Stimulated activated CD4-positive, alpha-beta T cell treated with anti-CD3 and anti-CD28 coated beads, Interleukin-2, amount 100 ng/mL, for 24 hours (primary cell): ENCODE results near the gene LSS.
"Not testable (repeated sequence)": the region's sequence is repeated elsewhere in the genome, so short reads cannot be mapped to it uniquely, and the experiment has no call there.

ENCODE experiments used
- DNase-seq, 2 donors: peaks; one replicate each; pipeline ENCODE4 v3.0.0-alpha.2; 2020

LSS gene

DNA sequence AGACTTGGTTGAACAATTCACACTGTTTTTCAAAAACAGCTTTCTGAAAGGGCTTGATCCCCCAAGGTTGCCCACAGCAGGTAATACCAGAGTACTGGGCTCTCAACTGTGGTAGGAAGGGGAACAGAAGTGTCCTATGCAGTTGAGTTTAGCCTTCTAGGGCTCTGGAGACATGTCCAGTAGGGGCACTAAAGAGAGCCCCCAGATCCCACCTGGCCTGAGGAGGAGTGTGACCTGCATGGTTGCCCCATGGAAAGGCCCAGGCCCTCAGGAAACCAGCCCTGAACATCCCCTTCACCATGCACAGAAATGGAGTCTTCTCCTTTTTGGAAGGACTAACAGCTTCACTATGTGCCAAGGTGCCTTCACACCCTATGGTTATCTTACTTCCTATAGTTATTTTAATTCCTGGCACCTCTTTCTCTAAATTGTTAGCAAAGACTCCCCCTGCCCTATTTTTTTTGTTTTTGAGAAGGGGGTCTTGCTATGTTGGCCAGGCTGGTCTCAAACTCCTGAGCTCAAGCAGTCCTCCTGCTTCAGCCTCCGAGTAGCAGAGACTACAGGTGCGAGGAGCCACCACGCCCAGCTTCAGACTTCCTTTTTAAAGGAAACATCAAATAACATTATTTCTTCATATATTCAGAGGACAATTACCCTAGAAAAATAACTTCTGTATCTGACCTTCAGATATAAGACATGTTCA, 16.8 kb upstream of the LSS start:
- no peak for DNase-seq

DNA sequence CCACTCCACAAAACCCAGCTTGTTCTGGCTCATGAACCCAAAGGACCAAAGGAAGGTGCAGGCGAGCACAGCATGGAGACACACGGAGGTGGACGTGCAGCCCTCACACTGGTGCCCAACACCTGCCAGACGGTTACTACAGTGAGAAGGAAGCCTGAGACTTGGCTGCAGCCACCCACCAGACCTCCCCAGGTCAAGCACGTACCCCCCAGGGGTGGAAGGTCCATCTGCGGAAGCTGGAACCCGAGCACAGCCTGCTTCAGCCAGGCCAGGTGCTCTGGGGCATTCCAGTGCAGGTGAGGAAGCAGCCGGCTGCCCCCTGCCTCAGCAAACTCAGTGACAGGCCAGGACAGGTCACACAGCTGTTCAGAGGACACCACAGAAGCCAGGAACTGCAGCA, 16.0 kb upstream of the LSS start:
- DNase-seq = no peak

DNA sequence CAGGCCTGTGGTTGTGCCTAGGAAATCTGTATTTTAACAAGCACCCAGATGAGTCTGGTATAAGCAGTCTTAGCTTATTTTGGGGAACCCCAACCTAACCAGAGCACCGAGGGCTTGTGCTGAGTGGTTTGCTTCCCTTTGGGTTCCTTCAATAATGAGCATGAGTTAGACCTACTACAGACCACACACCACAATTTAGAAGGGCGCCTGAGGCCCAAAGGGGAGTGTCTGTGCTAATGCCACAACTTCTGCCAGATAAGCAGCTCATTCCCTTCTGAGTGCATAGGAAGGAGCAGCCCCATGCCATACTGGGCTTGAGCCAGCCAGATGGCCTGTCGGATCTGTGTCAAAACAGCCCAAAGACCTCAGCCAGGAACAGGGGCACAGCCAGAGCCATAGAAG, 15.4 kb upstream of the LSS start:
- DNase-seq = no peak

DNA sequence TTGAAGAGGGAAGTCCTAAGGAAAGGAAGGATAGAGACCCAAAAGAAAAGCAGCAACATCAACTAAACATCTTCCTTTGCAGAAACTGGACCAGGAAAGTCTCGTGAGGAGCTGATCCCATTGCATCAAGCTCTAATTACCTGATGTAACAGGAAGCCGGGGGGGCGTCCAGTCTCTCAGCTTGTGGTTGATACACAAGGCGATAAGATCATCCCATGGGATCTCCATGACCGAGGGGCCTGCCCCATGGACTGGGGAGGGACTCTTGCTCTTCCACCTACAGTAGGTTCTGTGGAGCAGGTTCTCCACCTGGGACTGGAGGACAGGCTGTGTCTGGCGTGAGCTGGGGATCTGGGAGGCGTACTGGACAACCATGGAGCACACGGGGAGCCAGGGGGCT, 14.8 kb upstream of the LSS start:
- DNase-seq = no peak

DNA sequence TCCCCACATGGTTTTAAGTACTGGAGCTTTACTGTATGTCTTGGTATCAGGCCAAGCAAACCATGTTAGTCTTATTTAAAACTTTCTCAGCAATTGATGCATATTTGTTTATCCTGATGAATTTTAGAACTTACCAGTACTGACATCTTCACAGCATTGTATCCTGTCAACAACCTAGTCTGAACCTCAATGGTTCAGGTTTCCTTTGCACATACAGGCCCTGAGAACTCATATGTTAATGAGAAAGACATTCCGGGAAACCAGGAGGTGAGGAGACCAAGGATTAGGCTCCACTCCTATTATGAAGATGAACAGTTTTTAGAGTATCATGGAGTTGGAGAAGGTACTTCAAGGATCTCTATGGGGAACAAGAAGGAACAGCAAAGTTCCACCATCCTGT, 13.0 kb upstream of the LSS start:
- DNase-seq = not testable (repeated sequence)

DNA sequence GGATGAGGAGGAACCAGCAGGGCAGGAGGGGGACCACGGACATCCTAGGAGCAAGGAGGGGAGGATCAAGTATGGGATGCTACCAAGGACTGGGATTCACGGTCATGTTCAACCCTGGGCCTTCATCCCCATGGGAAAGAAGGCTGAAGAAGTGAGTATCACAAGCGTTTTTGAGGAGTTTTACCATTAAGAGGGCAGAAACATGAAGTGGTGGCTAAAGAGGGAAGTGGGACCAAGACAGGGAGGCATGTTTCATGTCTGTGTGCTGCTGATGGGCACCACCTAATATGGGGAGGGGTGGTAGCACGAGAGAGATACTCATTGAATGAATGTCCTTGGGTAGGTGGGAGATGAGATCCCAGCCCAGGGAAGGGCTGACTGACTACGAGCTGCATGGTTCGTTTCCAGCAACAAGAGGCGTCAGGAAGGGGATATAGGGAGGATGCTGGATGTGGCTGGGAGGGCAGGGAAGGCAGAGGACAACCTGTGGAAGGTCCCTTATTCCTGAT, 11.3 kb upstream of the LSS start:
- DNase-seq = no peak

DNA sequence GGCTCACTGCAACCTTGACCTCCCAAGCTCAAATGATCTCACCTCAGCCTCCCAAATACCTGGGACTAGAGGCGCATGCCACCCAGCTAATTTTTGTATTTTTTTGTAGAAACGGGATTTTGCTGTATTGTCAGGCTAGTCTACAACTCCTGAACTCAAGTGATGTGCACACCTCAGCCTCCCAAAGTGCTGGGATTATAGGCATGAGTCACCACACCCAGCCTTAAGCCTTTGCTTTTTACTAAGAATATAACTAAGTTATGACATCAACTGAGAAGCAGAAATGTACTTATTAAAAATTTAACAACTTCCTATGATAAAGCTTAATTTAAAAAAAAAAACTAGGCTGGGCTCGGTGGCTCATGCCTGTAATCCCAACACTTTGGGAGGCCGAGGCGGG, 8.9 kb upstream of the LSS start:
- no peak for DNase-seq

DNA sequence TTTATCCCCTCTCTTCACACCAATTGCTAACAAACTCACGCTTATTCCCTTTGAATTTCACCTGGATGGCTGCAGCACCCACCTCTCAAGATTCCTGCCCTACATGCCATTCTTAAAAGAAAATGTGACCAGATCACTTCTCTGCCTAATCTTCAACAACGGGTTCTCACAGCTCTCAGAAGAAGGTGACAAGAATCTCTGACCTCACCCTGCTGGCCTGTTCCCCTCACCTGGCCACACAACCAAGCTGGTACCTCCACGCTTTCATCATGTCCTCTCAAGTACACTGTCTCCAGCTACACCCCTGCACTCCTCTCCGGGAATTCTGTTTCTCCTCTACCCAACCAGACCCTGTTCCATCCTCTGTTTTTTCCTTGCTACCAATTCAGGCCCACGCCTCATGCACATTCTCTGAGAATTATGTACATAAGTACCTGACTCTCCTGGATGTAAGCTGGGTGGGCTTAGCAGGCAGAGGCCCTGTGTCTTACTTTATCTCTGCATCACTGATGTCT, 5.9 kb upstream of the LSS start:
- no peak for DNase-seq

DNA sequence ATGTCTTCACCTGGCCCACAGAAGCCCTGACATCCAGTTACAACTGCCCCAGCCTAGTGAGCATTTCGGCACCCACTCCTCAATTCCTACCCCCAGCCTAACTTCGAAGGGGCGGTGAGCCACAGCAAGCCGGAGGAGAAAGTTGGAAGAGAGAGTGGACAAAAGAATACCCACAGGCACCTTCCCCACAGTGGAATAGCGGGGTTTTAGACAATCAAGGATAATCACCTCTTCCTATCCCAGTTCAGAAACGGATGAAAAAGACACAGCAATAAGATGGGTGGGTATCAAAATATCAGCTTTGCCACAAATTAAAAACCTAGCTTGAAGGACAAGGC, 1.3 kb upstream of the LSS start:
- DNase-seq = no peak

DNA sequence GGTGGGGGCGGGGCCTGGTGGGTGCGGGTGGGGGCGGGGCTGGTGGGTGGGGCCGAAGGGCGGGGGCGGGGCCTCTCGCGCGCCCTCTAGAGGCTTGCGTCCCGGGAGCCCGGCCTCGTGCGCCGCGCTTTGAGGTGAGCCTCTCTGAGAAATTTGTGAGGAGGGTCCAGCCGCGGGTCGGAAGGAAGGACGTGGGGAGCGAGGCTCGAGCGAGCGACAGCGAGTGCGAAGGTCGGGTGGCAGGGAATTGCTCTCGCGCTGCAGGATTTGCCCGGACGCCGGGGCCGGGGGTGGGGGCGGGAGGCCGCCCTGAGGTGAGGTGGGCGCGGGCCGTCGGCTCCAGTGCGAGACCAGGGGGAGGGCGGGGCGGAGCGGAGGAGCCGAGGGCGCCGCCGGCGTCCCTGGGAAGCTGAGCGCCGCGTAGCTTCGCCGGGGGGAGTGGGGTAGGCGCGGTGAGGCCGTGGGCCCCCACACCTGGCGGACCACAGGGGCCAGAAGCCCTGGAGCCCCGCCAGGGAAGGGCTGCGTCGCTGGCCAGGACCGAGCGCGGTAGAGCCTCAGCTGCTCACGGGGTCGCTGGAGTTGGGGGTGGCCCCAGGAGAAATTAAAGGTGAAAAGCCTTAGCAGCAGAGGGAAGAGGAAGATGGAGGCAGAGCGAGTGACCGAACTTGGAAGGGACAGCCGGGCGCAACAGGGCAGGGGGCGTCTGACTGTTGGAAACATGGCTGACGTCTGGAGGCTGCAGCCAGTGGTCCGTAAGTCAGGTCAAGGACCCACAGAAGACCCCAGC, 754 bp upstream of the LSS start:
- no peak for DNase-seq

DNA sequence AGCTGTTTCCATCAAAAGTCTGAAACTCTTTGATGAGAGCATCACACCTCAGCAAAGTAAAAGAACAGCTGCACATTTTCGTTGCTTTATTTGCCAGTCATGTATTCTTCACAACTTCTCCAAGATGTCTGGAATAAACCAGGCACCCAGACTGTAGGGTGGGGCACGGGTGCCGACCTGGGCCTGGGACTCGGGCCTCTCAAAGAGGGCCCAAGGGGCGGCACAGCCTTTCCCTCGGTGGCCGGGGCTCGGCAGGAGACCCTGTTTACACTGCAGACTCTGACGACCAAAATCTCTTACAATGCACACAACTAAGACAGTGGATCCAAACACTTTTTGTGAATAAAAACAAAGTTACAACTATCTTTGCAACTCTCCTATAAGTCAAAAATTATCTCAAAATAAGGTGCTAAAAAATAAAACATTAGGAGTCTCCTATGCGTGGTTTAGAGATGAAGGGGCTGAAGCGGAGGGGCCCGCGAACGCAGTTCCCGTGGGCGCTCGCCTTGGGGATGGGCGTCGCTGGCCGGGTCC, 696 bp downstream of the LSS start:
- DNase-seq = no peak

DNA sequence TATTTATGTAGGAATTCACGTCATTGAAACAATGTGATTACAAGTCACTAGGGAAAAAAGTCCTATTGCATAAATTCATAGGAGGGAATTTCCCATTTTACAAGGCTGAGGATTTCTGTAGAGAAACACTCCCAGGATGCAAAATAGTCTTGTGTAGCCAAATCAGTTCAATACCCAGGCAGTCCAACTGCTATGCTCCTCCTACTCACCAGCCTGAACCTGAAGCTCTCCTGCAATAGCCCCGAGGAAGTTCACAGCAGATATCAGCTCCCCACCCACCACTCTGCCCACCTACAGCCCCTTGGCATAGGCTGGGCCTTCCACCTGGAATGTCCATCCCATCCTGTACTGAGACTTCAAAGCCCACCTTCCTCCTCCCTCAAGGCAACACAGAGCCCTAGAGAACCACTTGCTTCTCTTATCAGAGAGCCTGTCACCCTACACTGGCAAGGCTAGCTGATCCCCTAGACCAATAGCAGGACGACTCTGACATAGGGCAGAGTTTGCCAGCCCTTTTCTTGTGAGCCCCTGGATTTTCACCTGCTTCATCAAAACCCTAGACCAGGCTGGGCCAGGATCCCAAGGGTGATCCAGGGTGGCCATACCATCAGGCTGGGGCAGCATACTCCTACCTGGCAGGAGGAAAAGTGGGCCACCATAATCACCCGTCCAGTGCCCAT, 1.5 kb downstream of the LSS start:
- DNase-seq = no peak

DNA sequence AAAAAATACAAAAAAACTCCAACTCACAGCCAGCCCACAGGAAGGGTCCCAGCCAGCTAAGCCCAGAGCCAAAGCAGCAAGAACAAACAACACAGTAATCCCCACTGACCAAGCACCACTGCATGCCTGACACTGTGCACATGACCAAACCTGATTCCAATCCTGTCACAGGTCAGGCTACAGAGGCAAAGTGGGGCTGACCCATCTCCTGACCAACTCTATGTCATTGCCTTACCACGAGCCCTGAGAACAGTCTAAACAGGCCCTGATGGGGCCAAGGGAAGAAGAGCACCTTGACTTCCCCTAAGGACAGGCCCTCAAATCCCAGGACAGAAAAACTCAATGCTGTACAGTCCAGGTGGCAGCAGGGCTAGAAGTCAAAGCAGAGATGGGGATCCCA, 2.4 kb downstream of the LSS start:
- DNase-seq = no peak

DNA sequence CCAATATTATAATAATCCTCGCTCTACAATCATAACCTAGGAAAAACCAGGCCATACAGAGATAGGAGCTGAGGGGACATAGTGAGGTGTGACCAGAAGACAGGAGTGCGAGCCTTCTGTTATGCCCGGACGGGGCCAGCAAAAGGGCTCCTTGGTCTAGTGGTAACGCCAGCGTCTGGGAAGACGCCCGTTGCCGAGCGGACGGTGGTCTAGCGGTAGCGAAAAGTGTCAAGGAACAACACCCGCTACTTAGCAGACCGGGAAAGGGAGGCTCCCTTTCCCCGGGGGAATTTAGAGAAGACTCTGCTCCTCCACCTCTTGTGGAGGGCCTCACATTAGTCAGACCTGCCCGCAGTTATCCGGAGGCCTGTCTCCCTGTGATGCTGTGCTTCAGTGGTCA, 4.9 kb downstream of the LSS start:
- DNase-seq = not testable (repeated sequence)

DNA sequence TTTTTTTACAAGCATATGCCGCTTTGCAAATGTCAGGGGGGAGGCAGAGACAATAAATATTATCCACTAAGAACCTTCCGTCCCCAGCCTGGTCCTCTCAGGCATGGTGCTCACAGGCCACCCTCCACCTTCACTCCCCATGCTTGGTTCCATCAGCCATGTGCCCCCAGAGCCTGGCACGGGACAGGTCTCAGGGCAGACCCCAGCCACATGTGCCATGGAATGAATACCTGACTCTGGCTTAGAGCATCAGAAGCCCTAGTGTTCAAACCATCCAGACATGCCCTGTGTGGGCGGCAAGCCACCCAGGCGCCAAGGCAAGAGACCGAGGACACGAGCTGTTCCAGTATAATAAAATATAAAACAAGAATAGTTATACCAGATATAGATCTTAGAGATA, 5.4 kb downstream of the LSS start:
- no peak for DNase-seq

DNA sequence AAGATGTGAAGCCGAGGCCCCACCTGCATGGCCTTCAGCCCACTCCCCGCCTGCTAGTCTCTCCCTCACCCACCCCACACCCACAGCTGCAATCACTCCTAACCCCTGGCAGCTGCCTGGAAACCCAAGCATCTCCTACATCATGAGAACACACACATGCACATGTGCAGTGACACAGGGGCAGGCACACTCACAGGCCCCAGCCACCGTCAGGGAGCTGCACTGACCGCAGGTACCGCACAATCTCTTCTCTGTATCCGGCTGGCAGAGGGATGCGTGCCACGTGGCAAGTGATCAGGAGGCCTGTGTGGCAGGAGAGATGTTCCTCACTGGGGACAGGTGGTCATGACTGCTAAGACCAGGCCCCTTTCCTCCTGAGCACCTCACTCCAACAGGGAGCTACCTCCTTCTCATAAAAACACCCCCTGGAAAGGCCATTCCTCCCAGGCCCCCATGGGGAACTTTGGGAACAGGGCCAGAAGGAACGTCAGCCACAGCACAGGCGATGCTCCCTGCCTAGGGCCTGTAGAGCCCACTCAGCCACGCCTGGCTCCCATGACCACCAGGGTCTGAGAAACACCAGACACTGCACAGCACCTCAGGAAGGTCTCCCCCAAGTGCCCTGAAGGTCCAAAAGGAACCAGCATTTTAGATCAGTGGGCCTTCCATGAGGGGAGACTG, 6.0 kb downstream of the LSS start:
- no peak for DNase-seq

DNA sequence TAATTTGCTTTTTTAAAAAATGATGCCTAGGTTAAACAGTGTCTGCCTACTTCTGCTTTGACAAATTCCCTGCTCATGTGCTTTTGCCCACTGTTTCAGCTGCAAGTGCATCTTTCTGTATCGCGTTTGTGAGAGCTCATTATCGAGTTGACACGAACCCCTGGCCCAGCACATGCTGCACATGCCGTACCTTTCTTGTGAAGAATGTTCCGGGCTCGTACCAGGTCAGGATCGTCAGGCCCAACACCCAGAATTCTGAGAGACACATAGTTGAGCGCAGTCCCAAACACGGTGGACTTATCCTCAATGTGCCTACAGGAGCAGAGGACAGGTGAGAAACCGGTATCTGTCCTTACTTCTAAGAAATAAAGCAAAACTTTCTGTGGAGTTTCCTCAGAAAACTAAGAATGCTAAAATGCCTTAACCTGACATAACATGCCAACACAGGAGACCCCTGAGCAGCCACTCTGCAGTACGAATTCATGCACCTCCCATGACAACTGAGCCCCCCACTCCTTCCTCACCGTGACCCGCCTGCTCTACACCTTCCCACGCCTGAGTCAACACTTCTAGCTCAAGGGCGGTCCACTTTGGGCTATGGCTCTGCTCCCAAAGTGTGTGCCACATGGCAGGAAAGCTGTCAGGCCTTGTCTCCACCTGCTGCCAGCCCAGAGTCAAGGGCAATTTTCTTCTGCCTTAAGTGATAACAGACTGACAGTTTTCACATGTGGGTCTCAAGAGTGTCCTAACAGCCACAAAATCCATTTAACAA, 6.7 kb downstream of the LSS start:
- DNase-seq = no peak

DNA sequence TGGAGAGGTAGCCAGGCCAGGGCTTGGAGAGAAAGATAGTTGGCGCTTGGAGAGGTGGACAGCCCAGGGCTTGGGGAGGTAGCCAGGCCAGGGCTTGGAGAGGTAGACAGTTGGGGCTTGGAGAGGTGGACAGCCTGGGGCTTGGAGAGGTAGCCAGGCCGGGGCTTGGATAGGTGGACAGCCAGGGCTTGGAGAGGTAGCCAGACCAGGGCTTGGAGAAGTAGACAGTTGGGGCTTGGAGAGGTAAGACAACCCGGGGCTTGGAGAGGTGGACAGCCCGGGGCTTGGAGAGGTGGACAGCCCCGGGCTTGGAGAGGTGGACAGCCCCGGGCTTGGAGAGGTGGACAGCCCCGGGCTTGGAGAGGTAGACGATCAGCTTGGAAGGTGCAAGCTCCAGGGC, 7.7 kb downstream of the LSS start:
- no peak for DNase-seq

DNA sequence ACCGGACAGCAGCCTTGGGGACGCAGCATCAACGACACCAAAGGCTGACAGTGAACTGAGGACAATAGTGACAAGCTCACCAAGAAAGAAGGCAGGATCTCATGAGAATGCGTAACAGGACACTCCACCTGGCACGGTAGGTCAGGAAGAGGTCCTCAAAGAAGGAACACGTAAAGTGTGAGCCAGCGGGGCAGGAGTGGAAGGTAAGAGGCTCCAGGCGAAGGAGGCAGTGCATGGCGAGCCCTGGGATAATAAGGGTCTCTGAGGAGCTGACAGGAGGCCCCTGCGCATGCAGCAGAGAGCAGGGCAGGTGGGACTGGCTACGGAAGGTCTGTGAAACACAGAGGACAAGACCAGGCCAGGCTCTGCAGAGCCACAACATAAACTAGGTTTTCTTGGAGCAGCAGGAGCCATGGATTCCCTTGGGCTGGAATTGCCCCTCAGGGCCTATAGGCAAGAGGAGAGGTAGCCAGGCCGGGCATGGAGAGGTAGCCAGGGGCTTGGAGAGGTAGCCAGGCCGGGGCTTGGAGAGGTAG, 8.2 kb downstream of the LSS start:
- DNase-seq = no peak

DNA sequence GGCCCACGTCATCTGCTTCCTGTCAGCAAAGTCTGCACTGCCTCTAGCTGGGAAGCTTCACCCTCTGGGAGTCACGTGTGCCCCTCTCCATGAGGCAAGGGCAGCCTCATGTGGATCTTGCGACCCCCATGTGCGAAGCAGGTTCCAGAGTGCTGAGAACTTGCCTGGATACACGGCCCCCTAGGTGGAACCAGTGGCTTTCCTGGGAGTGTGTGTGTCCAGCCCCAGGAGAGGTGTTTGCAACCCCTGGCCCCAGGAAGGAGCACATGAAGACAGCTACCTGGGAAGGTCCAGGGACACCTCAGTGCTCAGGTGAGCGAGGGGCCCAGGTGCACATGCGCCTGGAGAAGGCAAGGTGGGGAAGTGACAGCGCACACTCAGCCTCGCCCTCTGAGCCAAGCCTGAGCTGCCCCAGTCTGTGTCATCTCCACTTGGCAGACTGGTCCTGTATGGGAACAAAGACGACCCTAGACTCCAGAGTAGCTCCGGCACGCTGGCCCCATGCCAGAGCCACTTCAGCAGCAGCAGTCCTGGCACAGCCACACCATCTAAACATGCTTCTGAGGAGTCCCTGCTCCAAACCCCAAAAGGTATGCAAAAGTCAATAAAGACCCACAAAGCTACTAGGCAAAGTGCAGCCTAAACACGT, 8.9 kb downstream of the LSS start:
- no peak for DNase-seq

DNA sequence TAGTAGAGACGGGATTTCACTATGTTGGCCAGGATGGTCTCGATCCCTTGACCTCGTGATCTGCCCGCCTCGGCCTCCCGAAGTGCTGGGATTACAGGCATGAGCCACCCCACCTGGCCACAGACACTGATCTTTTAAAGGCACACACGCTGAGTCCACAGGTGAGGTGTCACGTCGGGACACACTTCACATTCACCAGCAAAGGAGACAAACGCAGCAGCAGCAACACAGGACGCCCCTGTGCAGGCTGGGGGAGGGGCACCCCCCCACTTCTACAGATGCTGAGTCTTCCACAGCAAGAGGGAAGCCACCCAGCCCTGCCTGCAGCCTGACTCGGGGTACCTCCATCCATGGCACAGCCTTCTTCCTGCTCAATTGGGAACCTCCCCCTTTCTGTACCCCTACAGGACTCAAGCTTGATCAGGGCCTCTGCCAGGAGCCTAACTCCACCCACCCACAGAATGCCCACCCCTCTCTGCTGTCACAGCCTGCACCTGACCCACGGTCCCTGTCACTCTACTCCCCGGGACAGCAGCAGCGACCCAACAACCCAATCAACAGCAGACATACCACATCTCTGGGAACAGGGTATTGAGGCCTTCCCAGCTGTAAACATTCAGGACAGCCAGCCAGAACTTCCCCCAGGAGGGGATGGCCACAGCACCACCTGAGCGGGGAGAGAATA, 9.5 kb downstream of the LSS start:
- no peak for DNase-seq
